NOMO-1 treated with dmso at 0.1 percent for 144 hours (cell line): Measurements from ENCODE around the gene SDK2.

Source experiments
- DNase-seq: peaks from one replicate; lab custom pipeline; 2025; ENCODE audit not compliant: unreplicated experiment; lab: John Stamatoyannopoulos, UW

SDK2 gene

DNA sequence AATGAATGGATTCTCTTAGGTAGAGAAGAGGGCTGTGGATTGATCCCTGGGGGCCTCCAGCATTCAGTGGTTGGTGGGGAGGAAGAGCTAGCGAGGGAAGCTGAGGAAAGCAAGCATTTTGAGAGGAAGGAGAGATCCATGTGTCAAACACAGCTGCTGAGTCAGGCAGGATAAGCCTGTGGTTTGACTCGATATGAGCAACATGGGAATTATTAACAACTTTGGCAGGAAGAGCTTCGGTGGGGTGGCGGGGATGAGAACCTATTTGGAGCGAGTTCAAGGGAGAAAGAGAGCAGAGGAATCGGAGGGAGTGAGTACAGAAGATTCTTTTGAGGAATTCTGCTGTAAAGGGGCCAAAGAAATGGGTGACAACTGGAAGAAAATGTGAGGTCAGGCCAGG, 273.0 kb downstream of the SDK2 start:
- no peak for DNase-seq

DNA sequence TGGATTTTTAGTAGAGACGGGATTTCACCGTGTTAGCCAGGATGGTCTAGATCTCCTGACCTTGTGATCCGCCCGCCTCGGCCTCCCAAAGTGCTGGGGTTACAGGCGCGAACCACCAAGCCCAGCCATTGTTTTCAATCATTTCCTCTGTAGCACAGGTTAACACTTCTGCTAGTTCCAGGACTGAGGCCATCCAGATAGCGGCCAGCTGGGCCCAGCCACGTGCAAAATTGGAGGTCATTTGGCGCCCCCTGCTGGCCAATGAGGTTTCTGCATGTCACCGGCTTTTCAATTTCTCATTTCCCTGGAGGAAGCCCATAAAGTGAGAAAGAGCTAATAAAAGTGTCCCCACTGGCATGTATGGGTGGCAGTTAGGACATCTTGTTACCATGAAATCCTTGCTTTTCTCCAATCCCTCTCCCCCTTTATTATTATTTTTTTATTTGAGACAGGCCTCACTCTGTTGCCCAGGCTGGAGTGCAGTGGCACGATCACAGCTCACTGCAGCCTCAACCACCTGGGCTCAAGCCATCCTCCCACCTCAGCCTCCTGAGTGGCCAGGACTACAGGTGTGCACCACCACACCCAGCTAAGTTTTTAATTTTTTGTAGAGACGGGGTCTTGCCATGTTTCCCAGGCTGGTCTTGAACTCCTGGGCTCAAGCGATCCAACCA, 274.3 kb downstream of the SDK2 start:
- DNase-seq = peak; percentile 72

DNA sequence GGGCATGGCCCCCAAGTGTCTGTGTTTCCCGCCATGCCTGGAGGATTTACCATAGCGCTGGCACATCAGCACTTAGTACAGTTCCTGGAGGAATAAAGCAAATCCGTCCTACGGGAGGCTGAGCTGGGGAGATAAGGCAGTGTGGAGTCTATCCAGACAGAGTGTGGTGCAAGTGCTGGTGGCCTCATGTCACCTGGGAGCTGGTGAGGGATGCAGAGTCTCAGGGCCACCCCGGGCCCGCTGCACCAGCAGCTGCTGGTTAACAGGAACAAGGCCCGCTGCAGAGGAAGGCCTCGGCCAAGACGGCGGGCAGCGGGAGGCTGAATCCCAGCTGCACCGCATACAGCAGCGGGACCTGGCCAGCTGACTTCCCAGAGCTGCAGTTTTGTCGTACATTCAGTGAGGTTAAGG, 275.1 kb downstream of the SDK2 start:
- no peak for DNase-seq

DNA sequence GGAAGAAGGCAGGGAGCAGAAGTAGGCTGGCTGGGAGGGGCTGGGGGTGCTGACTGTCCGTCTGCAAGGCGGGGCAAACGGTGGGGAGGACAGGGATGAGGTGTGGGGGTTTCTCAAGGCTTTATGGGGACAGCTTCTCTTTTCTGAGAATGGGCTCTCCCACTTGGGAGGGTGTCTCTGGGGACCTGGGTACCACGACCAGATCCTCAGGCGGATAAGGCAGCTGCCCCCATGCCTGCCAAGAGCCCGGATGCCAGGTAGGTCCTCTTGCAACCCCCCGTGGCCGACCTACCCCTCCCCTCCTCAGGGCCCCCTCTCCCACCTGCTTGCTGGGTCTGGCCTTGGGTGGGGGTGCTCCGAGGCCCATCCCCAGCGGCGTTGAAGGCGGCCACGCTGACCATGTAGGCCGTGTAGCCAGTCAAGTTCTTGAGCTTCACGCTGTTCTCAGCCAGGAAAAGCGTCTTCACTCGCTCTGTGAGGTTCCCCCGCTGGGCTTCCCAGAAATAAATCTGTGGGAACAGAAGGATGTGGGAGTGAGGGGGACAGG, 276.1 kb downstream of the SDK2 start:
- DNase-seq = no peak

DNA sequence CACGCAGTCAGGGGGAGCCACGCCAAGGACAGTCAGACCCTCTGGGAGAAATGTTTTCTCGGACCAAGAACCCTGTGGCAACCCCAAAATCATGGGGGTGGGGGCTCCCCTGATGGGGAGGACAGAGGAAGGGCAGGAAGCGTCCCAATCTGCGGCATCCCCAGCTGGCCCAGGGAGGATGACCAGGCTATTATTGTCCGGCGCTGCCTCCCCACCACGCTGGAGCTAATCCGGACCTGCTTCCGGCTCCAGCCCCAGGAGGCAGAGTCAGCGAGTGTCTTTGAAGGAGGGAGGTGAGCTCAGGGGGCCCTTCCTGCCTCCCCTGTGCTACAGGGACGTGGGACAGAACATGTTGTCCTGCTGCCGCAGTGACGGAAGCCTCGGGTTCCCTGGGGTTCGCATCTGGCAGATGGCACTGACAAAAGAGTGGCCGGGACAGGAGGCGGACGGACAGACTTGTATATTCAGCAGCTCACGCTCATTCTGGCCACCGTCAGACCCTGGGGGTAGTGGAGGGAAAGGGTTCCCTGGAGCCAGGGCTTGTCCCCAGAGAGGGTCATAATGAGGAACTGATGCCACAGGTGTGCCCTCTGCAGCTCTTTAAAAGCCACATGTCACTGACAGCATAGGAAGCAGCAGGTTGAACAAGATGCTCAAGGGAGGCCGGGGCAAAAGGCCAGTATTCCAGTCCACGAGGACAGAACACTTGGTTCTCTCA, 278.2 kb downstream of the SDK2 start:
- DNase-seq = no peak

DNA sequence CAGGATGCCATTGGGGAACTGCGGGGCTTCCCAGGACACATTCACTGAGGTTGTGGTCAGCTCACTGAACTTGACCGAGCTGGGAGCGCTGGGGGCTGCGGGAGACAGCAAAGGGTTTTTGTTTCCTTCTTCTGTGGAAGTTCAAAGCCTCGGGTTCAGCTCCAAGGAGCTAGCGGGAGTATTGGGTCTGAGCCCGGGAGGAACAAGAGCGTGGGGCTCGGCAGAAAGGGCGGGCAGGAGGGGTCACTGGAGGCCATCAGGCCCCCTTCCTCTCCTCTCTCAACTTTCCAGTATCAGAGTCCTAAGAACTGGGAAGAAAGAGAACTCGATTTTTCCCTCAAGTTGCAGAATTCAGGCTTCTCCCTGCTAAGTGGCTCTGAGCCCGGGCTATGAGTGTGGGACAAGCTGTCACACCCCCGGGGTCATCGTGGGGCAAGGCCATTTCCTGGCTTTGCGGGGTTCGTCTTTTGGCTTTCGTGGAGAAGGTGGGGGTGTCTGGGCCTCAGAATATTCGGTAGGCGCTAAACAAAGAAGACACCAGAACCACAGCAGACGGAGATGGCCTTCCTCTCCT, 278.9 kb downstream of the SDK2 start:
- DNase-seq = no peak

DNA sequence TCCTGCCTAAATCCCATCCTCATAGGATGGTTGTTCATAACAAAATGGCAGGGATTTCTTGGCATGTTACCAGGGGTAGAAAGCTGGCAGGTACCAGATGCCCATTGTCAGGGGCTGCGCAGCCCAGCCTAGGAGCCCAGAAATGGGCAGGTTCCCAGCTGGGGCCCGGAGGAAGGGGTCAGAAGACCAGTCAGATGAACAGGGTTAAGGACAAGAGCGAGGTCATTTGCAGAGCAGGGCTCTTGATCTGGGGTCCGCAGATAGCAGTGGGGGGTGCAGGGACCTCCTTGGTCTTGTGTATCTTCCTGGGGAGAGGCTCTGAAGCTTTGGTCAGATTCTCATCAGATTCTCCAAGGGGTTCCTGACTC, 280.1 kb downstream of the SDK2 start:
- DNase-seq = no peak

DNA sequence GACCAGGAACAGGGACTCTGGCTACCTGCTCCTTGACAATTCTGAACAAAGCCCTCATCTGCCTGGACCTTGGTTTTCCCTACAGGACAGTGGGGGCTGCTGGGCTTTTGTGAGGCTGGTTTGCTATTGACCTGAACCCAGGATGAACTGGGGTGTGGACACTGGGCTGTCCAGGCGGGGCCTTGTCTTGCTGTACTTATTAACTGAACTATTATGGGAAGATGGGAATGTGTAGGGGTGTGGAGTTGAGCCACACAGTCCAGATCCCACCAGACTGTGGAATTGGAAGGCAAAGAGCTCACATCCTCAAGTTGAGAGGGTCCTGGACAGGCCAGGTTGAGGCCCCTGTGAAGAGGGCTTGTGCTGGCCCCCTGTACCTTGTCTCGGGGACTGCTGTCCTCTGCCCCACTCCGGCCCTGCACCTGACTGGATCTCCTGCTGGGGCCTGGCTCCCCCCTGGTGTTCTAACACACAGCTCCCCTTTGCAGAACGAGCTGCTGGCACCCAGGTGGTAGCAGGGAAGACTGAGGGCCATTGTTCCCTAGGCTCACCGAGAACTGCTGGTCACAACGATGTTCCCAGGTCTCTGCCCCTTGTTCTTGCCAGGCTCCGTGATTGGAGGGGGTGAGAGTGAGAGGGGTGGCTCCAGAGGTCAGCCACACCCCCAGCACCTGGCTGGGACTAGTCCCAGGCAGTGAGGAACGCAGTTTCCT, 280.6 kb downstream of the SDK2 start:
- DNase-seq = no peak

DNA sequence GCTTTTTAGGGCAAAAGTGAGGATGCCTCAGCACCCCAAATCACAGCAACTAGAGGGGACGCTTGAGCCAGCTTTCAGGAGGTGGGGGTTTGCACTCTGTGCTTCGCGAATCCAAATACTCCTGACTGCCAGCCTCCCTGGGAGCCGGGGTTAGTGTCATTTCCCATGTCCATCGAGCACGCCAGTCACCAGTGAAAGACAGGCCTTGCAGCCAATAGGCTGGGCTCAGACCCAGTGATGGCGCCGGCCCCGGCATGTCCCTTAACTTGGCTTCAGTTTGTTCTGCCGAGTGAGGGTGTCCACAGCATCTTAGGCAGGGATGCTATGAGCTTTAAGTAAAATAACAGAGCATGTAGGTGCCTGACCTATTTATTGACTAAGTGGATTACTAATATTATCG, 281.5 kb downstream of the SDK2 start:
- no peak for DNase-seq

DNA sequence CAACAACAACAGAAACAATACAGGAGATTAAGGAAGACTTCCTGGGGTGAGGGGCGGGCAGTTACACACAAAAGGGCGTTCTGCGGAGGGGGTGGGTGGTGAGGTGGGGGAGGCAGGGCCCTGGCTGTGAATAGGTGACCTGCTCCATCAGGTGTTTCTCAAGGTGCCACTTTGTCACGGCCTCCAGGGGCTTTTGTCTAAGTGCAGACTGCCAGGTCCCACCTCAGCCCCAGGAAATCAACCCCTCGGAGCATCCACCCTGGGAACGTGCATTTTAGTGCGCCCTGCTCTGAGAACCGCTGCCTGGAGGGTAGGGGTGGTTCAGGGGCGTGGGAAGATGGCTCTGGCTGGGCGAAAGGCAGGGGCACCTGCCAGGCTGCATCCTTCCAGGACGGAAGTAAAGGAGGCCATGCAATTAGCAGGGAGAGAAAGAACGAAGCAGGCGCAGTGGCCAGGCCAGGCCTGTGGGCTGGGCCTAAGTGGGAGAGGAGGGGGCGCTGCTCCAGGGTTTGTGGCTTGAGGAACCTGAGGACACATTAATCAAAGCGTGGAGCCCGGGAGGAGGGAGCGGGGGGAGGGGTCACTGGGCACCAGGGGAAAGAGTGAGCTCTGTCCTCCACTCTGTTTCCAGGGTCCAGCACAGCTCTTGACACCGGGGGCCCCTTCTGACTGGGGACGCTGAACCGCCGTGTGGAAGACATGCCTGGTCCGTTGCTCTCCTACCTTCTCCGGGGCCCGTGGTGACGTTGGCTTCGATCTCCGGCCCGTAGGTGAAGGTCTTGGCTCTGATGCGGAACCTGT, 283.1 kb downstream of the SDK2 start:
- DNase-seq = no peak

DNA sequence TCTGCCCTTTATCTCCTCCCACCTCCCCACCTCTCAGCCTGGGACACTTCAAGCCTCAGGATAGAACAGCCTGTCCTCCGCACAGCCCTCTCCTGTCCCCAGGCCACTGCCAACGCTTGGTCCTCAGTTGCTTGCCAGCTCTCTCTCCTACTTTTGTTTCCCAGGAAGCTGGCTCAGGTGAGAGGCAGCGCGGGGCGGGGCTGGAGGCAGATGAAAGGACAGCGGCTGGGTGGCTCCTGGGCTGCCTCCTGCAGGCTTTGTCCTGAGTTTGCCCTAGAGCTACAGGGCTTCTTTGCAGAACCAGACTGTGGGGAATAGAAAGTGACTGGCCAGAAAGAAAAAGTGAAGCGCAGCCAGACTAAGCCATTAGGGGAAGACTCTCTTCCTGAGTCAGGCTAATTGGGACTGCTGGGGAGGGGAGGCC, 284.2 kb downstream of the SDK2 start:
- DNase-seq = peak; percentile 55

DNA sequence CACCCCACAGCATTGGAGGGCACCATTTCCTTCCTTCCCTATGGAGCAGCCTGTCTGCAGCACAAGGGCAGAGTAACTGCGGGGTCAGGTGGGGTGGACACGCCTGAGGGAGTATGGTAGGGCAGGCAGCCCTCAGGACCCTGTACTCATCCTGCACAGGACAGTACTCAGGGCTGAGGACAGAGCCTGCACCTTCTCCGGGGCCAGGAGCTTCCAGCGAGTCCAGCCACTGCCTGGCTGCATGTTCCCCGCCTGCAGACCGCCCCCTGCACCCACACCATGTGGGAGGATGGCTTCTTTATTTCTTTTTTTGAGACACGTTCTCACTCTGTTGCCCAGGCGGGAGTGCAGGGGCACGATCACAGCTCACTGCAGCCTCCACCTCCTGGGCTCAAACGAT, 284.9 kb downstream of the SDK2 start:
- no peak for DNase-seq

DNA sequence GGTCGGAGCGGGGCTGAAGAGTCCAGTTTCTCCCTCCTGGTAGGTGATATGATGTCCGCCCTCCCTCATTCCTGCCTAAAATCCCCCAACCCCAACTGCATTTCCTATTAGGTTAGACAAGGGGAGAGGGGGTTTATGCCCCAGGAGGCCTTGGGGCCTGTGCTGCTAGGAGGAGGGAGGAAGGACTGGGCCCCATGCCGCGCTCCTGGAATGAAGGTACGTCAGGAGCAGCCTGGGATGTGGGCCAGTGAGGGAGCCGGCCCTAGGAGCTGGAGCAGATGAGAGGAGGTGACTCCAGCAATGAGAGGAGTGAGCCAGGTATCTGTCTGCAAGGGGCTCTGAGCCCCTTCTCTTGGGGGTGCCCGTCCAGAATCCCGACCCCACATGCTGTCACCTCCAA, 285.6 kb downstream of the SDK2 start:
- DNase-seq = no peak

DNA sequence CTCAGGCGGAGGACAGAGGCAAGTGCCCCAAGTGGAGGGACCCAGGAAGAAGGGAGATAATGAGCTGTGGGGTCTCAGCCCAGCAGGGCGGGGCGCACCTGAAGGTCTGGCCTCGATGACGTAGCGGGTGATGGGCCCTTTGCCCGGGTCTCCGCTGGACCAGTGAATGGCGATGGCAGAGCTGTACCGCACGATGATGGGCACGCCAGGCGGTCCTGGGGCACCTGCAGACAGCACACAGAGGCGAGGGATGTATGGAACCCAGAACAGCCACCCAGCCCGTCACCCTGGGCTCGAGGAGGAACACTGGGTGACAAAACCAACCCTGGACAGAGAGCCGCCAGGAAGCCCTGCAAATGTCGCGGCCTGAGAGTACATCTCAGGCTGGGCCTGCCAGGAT, 286.3 kb downstream of the SDK2 start:
- no peak for DNase-seq

DNA sequence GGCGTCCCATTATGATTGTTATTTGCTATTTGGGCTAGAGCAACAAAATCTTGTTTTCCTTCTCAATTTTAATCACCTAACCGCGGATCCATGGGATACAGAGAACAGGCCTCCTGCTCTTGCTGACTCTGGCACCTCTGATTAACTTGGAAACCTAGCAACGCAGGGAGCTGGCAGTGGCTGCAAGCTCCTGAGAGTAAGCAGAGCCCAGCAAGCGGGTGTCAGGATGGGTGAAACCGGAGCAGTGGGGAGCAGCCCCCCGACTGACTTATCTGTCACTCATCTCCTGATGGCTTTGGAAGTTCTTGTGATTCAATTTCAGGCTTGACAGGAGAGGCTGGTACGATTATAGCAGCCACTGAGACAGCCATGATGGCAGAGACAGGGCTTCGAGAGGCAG, 286.9 kb downstream of the SDK2 start:
- no peak for DNase-seq

DNA sequence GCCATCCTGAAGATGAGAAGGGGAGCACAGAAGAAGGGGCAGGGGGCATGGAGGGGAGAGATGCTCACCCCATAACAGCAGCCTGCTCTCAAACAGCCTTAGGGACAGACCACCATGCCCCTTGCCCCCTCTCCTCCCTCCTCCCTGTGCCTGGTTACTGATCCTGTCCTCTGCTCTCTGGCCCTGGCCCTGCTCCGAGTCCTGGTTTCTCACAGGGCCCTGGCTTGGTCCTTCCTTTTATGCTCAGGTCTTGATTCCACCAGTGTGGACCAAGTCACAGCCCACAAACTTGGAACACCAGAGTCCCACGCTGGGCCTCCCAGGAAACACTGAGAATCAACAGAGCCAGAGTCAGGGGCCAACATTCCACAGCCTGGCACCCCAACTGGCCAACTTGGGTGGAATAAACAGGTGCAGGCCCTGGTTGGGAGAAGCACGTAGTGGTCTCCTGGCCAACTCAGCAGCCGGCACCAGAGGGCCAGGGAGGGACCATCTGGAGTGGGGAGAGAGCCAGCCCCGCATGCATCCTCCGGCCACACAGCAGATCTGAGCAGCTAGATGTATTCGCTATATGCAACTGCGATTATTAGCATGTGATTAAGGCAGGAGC, 287.6 kb downstream of the SDK2 start:
- DNase-seq = no peak

DNA sequence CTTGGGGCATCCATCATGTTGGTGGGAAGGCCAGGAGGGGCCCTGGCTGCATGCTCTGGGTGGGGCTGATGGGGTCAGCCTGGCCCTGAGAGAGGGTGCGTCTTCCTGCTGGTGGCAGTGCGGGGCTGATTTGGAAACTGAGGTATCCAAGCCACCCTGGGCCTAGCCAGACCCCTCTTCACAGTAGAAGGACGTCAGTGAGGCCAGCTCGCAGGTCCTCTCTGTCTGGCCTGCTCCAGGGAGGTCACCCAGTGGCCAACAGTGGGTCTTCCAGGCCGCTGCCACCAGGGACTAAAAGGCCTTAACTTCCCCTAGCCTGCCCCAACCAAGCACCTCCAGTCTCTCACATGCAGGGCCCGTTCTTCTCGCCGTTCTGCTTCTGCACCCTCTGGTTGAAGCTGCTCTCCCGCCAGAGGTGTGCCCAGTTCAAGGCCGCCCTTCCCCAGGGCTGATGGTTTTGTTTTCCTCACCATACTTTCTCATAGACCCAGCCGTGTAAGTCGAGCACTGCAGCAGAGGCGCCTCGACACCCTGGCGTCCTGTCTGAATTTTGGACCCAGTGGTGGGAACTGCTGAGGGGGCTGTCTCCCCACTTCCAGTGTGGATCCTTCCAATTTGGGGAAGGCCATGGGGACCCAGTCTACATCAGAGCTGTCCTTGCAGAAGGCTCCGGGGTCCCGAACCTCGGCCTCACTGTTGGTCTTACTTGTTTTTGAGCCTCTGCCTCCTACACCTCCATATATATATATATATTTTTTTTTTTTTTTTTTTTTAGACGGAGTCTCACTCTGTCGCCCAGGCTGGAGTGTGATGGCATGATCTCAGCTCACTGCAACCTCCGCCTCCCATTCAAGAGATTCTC, 289.6 kb downstream of the SDK2 start:
- no peak for DNase-seq

DNA sequence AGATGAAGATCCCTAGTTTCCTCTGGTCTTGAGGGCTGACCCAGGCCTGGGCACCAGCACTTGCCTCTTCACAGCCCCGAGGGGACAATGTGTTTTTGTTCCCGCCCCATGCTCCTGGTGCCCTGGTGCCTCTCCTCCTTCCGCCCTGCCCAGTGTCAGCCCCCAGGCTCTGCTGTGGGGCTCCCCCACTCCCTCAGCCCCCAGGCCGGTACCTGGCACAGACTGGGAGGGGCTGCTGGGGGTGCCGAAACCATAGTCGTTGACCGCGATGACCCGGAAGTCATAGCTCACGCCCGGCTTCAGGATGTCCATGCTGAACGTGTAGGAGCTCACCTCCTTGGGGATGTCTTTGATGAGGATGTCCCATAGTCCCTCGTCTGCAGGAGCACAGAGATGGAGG, 292.0 kb downstream of the SDK2 start:
- no peak for DNase-seq

DNA sequence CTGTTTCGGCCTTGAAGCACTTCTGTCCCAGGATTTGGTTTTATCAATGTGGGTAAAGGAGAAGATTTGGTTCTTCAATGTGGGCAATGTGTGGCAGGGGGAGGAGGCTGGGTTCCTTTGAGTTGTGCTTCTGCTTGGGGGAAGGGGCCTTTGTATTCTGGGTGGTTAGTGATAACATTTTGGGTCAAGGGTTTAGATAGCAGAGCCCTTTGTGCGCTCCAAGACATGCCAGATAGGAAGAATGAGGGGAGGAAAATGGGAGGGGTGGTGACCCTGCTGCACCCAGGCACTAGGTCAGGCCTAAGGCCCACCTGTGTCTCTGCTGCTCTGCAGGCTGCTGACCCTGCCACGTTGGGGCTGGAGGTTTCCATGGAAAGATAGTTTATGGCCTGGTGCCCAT, 292.5 kb downstream of the SDK2 start:
- DNase-seq = no peak

DNA sequence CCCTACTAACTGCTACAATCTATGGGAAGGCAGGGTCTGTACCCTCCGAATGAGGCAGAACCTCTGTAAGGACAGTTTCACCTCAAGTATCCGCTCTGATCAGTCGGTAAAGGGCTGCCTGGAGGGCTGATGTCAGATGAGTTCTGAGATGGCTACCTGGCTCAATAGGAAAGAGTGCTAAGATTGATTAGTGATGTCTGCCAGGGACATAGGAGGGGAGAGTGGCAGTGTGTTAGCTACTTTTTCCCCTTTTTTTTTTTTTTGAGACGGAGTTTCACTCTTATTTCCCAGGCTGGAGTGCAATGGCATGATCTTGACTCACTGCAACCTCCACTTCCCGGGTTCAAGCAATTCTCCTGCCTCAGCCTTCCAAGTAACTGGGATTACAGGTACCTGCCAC, 293.4 kb downstream of the SDK2 start:
- no peak for DNase-seq
